Gastrocnemius medialis (tissue), 4 donors: ENCODE results near the gene SYCP3.

Experiments
- POLR2A ChIP-seq, 2 donors: fragments of 450-650 bp; IDR thresholded peaks; one replicate each; pipeline ENCODE4 v1.6.1; 2017; ENCODE audit warnings: antibody characterized with exemption in 2 of 2, mild to moderate bottlenecking in 2 of 2, moderate library complexity in 2 of 2
- TF ChIP-seq, protein P1 (sequence below), 5 experiments: fragments of 450-650 bp in 3 of 5; fragments of 200-600 bp in 2 of 5; sonication (generic) in 2 of 5; IDR thresholded peaks in 4 of 5; conservative IDR thresholded peaks in 1 of 5; 1 replicate in 4 of 5; 2 replicates in 1 of 5; pipeline ENCODE4 v1.5.1; 2016 to 2019; ENCODE audit warnings: antibody characterized with exemption in 5 of 5, mild to moderate bottlenecking in 3 of 5, moderate library complexity in 3 of 5

DNA sequence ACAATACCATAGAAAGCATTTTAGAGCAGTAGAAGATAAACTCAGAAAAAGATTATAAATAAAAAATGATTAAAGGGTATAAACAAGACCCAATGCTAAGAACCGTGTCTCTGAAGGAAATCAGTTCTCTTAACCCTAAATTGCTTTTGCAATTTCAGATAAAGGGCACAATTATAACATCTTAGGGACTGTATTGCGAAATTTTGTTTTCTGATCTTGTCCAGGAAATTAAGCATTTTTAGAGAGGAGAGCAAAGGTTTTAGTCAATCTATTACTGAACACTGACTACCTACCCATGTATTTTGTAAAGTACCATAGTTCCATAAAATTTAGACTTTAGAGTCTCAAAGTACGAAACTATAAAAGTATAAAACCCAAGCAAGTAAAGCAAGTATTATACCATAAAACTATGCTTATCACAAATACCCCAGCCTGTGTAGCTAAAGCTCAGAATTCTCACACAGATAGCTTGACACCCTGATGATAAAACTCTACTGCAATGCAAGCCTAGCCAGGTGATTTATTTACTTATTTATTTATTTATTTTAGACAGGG lies 48.6 kb downstream of the SYCP3 start:
- TF ChIP-seq, protein P1, sequence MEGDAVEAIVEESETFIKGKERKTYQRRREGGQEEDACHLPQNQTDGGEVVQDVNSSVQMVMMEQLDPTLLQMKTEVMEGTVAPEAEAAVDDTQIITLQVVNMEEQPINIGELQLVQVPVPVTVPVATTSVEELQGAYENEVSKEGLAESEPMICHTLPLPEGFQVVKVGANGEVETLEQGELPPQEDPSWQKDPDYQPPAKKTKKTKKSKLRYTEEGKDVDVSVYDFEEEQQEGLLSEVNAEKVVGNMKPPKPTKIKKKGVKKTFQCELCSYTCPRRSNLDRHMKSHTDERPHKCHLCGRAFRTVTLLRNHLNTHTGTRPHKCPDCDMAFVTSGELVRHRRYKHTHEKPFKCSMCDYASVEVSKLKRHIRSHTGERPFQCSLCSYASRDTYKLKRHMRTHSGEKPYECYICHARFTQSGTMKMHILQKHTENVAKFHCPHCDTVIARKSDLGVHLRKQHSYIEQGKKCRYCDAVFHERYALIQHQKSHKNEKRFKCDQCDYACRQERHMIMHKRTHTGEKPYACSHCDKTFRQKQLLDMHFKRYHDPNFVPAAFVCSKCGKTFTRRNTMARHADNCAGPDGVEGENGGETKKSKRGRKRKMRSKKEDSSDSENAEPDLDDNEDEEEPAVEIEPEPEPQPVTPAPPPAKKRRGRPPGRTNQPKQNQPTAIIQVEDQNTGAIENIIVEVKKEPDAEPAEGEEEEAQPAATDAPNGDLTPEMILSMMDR (IDR thresholded peaks at IDR 0.05 in 4 of 5, conservative IDR thresholded peaks at IDR 0.05 in 1 of 5), result no peak
- no peak for TF ChIP-seq POLR2A (IDR thresholded peaks at IDR 0.05)
